Stimulated activated naive CD4-positive, alpha-beta T cell (primary cell): ENCODE data around the gene CCDC71L.
"Not testable (repeated sequence)": the region's sequence is repeated elsewhere in the genome, so short reads cannot be mapped to it uniquely, and the experiment has no call there.

Source experiments
- DNase-seq, 6 experiments: peaks; one replicate each; lab custom pipeline; 2025; lab: John Stamatoyannopoulos, UW

CCDC71L gene

GRCh38 chr7:106660862-106661720 is at the start of gene CCDC71L:
Gene CCDC71L, minus strand, starts transcription at chr7:106661158. Its CDS starts 262 bp downstream, at chr7:106660896.
- DNase-seq, result peak; percentile 77 to 88 (median 82)

GRCh38 chr7:106709604-106710003 is 48.6 kb upstream of the CCDC71L start:
- DNase-seq, result not testable (repeated sequence)

GRCh38 chr7:106704000-106704840 is 43.3 kb upstream of the CCDC71L start:
- DNase-seq, result peak in 3 of 6 experiments; percentile 25 to 51 (median 36)

- DNase-seq, result no peak
Observed at GRCh38 chr7:106693677-106694353, 32.9 kb upstream of the CCDC71L start.

GRCh38 chr7:106692450-106693051 is 31.6 kb upstream of the CCDC71L start:
- no peak for DNase-seq

- not testable (repeated sequence) for DNase-seq
Observed at GRCh38 chr7:106688161-106688560, 27.2 kb upstream of the CCDC71L start.

GRCh38 chr7:106683941-106684340 is 23.0 kb upstream of the CCDC71L start:
- DNase-seq, result no peak

GRCh38 chr7:106681815-106682495 is 21.0 kb upstream of the CCDC71L start:
- DNase-seq, result no peak

- no peak for DNase-seq
Observed at GRCh38 chr7:106679153-106679931, 18.4 kb upstream of the CCDC71L start.

GRCh38 chr7:106678795-106679152 is 17.8 kb upstream of the CCDC71L start:
- no peak for DNase-seq

- DNase-seq, result not testable (repeated sequence)
Observed at GRCh38 chr7:106676506-106676905, 15.5 kb upstream of the CCDC71L start.

- not testable (repeated sequence) for DNase-seq
Observed at GRCh38 chr7:106673688-106674087, 12.7 kb upstream of the CCDC71L start.

- not testable (repeated sequence) for DNase-seq
Observed at GRCh38 chr7:106671930-106672329, 11.0 kb upstream of the CCDC71L start.

GRCh38 chr7:106671160-106671559 is 10.2 kb upstream of the CCDC71L start:
- no peak for DNase-seq

- DNase-seq, result no peak
Observed at GRCh38 chr7:106668861-106669524, 8.0 kb upstream of the CCDC71L start.

- DNase-seq, result no peak
Observed at GRCh38 chr7:106666353-106666752, 5.4 kb upstream of the CCDC71L start.

- DNase-seq, result no peak
Observed at GRCh38 chr7:106664343-106664742, 3.4 kb upstream of the CCDC71L start.

- peak; percentile 41 to 78 (median 60) for DNase-seq
Observed at GRCh38 chr7:106659963-106660861, 746 bp downstream of the CCDC71L start.
